ENCODE measurements around the gene AMPD3. TPM values are rescaled to one million over a fixed set of nuclear protein-coding genes. Genes with fewer than 3 reads are reported as not detected.

The AMPD3 gene
- total and polyA plus RNA-seq, 9 donors = 2.0 to 9.3 (median 6.8) TPM

GRCh38 chr11:10415817-10416392, 39.2 kb upstream of the AMPD3 start:
- 73 to 79% (median 76%) methylated on average over 7 of the region's 7 CpGs for WGBS, 3 donors
- H3K4me3 ChIP-seq = no peak overlapping the region
- H3K36me3 ChIP-seq = no peaks in the 10 kb centered on the region
- no peak for TF ChIP-seq POLR2A (IDR thresholded peaks at IDR 0.05)
- no peak for TF ChIP-seq EP300 (IDR thresholded peaks at IDR 0.05)
- TF ChIP-seq, protein P1, sequence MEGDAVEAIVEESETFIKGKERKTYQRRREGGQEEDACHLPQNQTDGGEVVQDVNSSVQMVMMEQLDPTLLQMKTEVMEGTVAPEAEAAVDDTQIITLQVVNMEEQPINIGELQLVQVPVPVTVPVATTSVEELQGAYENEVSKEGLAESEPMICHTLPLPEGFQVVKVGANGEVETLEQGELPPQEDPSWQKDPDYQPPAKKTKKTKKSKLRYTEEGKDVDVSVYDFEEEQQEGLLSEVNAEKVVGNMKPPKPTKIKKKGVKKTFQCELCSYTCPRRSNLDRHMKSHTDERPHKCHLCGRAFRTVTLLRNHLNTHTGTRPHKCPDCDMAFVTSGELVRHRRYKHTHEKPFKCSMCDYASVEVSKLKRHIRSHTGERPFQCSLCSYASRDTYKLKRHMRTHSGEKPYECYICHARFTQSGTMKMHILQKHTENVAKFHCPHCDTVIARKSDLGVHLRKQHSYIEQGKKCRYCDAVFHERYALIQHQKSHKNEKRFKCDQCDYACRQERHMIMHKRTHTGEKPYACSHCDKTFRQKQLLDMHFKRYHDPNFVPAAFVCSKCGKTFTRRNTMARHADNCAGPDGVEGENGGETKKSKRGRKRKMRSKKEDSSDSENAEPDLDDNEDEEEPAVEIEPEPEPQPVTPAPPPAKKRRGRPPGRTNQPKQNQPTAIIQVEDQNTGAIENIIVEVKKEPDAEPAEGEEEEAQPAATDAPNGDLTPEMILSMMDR (IDR thresholded peaks at IDR 0.05) = no peak
- intact Hi-C loops (cut with DNase I) = no loop called here
- DNase-seq = no peak
- H3K9me3 ChIP-seq = no peaks in the 10 kb centered on the region
- H3K27ac ChIP-seq = no peak overlapping the region
- H3K27me3 ChIP-seq = no peaks in the 10 kb centered on the region
- H3K4me1 ChIP-seq (ENCODE audit: insufficient read depth) = no peaks in the 10 kb centered on the region

GRCh38 chr11:10418259-10418949, 36.7 kb upstream of the AMPD3 start:
- TF ChIP-seq EP300 (IDR thresholded peaks at IDR 0.05) = no peak
- TF ChIP-seq, protein P1 (IDR thresholded peaks at IDR 0.05) = no peak
- no peak overlapping the region for H3K27ac ChIP-seq
- H3K4me1 ChIP-seq (ENCODE audit: insufficient read depth) = no peaks in the 10 kb centered on the region
- intact Hi-C loops (cut with DNase I) = no loop called here
- WGBS, 3 donors = 50 to 52% (median 51%) methylated on average over 6 of the region's 6 CpGs
- DNase-seq = no peak
- H3K9me3 ChIP-seq = no peaks in the 10 kb centered on the region
- H3K27me3 ChIP-seq = no peaks in the 10 kb centered on the region
- H3K36me3 ChIP-seq = no peaks in the 10 kb centered on the region
- no peak overlapping the region for H3K4me3 ChIP-seq

DNA sequence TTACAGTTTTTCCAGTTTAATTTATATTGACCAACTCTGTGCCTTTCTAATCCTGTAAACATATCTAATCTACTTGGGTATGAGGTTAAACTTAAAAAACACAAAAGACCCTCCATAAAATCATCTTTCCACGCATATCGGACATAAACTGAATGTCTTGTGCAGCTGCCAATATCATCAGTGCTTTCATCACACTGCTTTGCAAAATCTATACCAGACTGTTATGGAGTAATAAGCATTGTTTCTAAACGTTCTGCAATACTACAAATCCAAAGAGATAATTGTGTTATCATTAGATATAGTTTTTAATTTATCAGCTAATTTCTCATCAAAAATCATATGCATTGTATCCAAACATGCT, 36.1 kb upstream of the AMPD3 start:
- 47 to 49% (median 49%) methylated on average over 3 of the region's 3 CpGs for WGBS, 3 donors
- Histone ChIP-seq H3K27me3 (no peaks in the 10 kb centered on the region), H3K9me3 (no peaks in the 10 kb centered on the region), H3K4me3 (no peak overlapping the region), H3K27ac (no peak overlapping the region), H3K36me3 (no peaks in the 10 kb centered on the region), H3K4me1 (ENCODE audit: insufficient read depth) (no peaks in the 10 kb centered on the region)
- TF ChIP-seq, protein P1 (IDR thresholded peaks at IDR 0.05) = no peak
- TF ChIP-seq POLR2A (IDR thresholded peaks at IDR 0.05) (no peak), EP300 (IDR thresholded peaks at IDR 0.05) (no peak)
- intact Hi-C loops (cut with DNase I) = no loop called here
- no peak for DNase-seq

DNA sequence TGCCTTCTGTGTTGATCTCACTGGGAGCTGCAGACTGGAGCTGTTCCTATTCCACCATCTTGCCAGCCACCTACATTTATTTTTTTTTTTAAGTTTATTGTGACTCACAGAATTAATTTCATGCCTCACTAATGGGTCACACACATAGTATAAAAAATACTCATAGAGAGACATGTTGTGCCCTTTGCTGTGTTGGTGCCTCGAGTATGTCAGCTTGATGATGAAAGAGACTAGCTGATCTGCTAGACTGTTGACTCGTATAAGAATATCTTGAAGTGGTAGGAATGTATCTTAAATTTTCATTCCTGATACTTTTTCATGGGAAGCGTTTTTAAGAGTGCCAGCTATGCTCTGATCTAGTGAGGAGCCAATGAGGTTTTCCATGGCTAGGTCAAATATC, 28.6 kb upstream of the AMPD3 start:
- TF ChIP-seq EP300 (IDR thresholded peaks at IDR 0.05) (no peak), POLR2A (IDR thresholded peaks at IDR 0.05) (no peak)
- TF ChIP-seq, protein P1 (IDR thresholded peaks at IDR 0.05) = no peak
- no peak overlapping the region for H3K4me3 ChIP-seq
- H3K36me3 ChIP-seq = no peaks in the 10 kb centered on the region
- H3K27ac ChIP-seq = no peak overlapping the region
- intact Hi-C loops (cut with DNase I) = no loop called here
- H3K27me3 ChIP-seq = no peaks in the 10 kb centered on the region
- H3K9me3 ChIP-seq = no peaks in the 10 kb centered on the region
- no peak for DNase-seq
- WGBS, 3 donors = 80 to 90% (median 88%) methylated on average over 3 of the region's 3 CpGs
- no peaks in the 10 kb centered on the region for H3K4me1 ChIP-seq (ENCODE audit: insufficient read depth)

Data from ovary (tissue), 9 donors.